Neural progenitor cell (in vitro differentiated cells): ENCODE measurements around the gene GRIN2A. TPM values are rescaled to one million over a fixed set of nuclear protein-coding genes. Genes with fewer than 3 reads are reported as not detected.

ENCODE experiments used
- DNase-seq: peaks from one replicate; pipeline ENCODE4 v3.0.0-alpha.2; 2016; ENCODE audit warnings: low spot score
- H2AFZ ChIP-seq: fragments of 200-600 bp; sonication (generic); replicated peaks from 2 replicates; pipeline ENCODE4 v1.6.1; 2016; ENCODE audit warnings: antibody characterized with exemption
- H3F3A ChIP-seq: fragments of 200-600 bp; sonication (generic); 2 replicates; pipeline ENCODE4 v1.6.1; 2016; ENCODE audit warnings: antibody characterized with exemption, low read depth
- H3K27ac ChIP-seq: fragments of 200-600 bp; sonication (generic); 2 replicates; pipeline ENCODE4 v1.5.1; 2016; ENCODE audit warnings: mild to moderate bottlenecking
- H3K27me3 ChIP-seq: fragments of 200-600 bp; sonication (generic); 2 replicates; pipeline ENCODE4 v1.6.1; 2016; ENCODE audit warnings: mild to moderate bottlenecking, moderate library complexity
- H3K36me3 ChIP-seq: fragments of 200-600 bp; sonication (generic); 2 replicates; pipeline ENCODE4 v1.5.1; 2016
- H3K4me1 ChIP-seq: fragments of 200-600 bp; sonication (generic); 2 replicates; pipeline ENCODE4 v1.6.1; 2016; ENCODE audit warnings: mixed run types
- H3K4me2 ChIP-seq: fragments of 200-600 bp; sonication (generic); 2 replicates; pipeline ENCODE4 v1.6.1; 2016
- H3K4me3 ChIP-seq: fragments of 200-600 bp; sonication (generic); 2 replicates; pipeline ENCODE4 v1.5.1; 2016
- H3K79me2 ChIP-seq: fragments of 200-600 bp; sonication (generic); 2 replicates; pipeline ENCODE4 v1.6.1; 2016; ENCODE audit warnings: low read depth
- H3K9ac ChIP-seq: fragments of 200-600 bp; sonication (generic); 2 replicates; pipeline ENCODE4 v1.6.1; 2016
- H3K9me3 ChIP-seq: fragments of 200-600 bp; sonication (generic); 2 replicates; pipeline ENCODE4 v1.5.1; 2016; ENCODE audit warnings: low read depth
- H4K20me1 ChIP-seq: fragments of 200-600 bp; sonication (generic); 2 replicates; pipeline ENCODE4 v1.6.1; 2016; ENCODE audit warnings: low read depth
- H3K27ac Mint-ChIP-seq: 3 replicates; pipeline ENCODE4 v1.8.0; 2021; ENCODE audit warnings: mixed read lengths
- H3K27me3 Mint-ChIP-seq: 2 replicates; pipeline ENCODE4 v1.8.0; 2022; ENCODE audit warnings: low read depth, mild to moderate bottlenecking, inconsistent platforms, moderate library complexity, mixed read lengths; ENCODE audit not compliant: insufficient read depth
- H3K36me3 Mint-ChIP-seq: 3 replicates; pipeline ENCODE4 v1.8.0; 2021; ENCODE audit warnings: mixed read lengths
- H3K4me1 Mint-ChIP-seq: 3 replicates; pipeline ENCODE4 v1.8.0; 2021; ENCODE audit warnings: mixed read lengths
- H3K4me3 Mint-ChIP-seq: 3 replicates; pipeline ENCODE4 v1.8.0; 2021; ENCODE audit warnings: mild to moderate bottlenecking, moderate library complexity, mixed read lengths
- H3K9me3 Mint-ChIP-seq: 3 replicates; pipeline ENCODE4 v1.8.0; 2020; ENCODE audit warnings: mixed read lengths
- CTCF ChIP-seq: fragments of 200-600 bp; sonication (generic); IDR thresholded peaks from 2 replicates; pipeline ENCODE4 v1.5.1; 2017; ENCODE audit warnings: antibody characterized with exemption, mild to moderate bottlenecking
- EZH2 ChIP-seq: fragments of 200-600 bp; sonication (generic); IDR thresholded peaks from 2 replicates; pipeline ENCODE4 v1.6.1; 2017; ENCODE audit warnings: antibody characterized with exemption, mild to moderate bottlenecking, moderate library complexity
- EZH2phosphoT487 ChIP-seq: fragments of 200-600 bp; sonication (generic); IDR thresholded peaks from 2 replicates; pipeline ENCODE4 v1.6.1; 2017; ENCODE audit warnings: antibody characterized with exemption
- total RNA-seq: library from RNA; depleted of rRNA; stranded (reverse); fragments of >200 nt; gene quantifications from 2 replicates; pipeline ENCODE4 v1.2.3, GENCODE V29; 2015; ENCODE audit warnings: low replicate concordance

GRIN2A gene
- total RNA-seq, 1 donor from 2014 or later = 1.6 TPM

- no peak overlapping the region for H2AFZ ChIP-seq
- no peaks in the 10 kb centered on the region for H3K36me3 Mint-ChIP-seq
- H3F3A ChIP-seq = peaks cover 6% of the 10 kb centered on the region
- no peaks in the 10 kb centered on the region for H3K4me1 Mint-ChIP-seq
- no peaks in the 10 kb centered on the region for H3K9me3 ChIP-seq
- no peak overlapping the region for H3K4me3 ChIP-seq
- no peaks in the 10 kb centered on the region for H3K27me3 Mint-ChIP-seq
- no peaks in the 10 kb centered on the region for H3K27me3 ChIP-seq
- H3K4me1 ChIP-seq = no peaks in the 10 kb centered on the region
- no peak overlapping the region for H3K4me2 ChIP-seq
- no peak for TF ChIP-seq EZH2
- no peak for TF ChIP-seq CTCF
- no peak for TF ChIP-seq EZH2phosphoT487
- H3K27ac ChIP-seq = no peak overlapping the region
- H3K79me2 ChIP-seq = no peaks in the 10 kb centered on the region
- no peak overlapping the region for H3K4me3 Mint-ChIP-seq
- no peak for DNase-seq
- no peaks in the 10 kb centered on the region for H3K36me3 ChIP-seq
- H4K20me1 ChIP-seq = no peaks in the 10 kb centered on the region
- no peak overlapping the region for H3K27ac Mint-ChIP-seq
- H3K9me3 Mint-ChIP-seq = no peaks in the 10 kb centered on the region
- H3K9ac ChIP-seq = no peak overlapping the region
Observed at GRCh38 chr16:9741776-9742175, 440.5 kb downstream of the GRIN2A start.

GRCh38 chr16:9739301-9739700, 442.9 kb downstream of the GRIN2A start:
- no peak for DNase-seq
- Mint-ChIP-seq H3K4me3 (no peak overlapping the region), H3K4me1 (no peaks in the 10 kb centered on the region), H3K27ac (no peak overlapping the region), H3K27me3 (no peaks in the 10 kb centered on the region), H3K9me3 (no peaks in the 10 kb centered on the region), H3K36me3 (no peaks in the 10 kb centered on the region)
- H4K20me1 ChIP-seq = no peaks in the 10 kb centered on the region
- no peak overlapping the region for H3K9ac ChIP-seq
- TF ChIP-seq EZH2 (no peak), EZH2phosphoT487 (no peak), CTCF (no peak)
- no peak overlapping the region for H3K27ac ChIP-seq
- H3K79me2 ChIP-seq = no peaks in the 10 kb centered on the region
- no peaks in the 10 kb centered on the region for H3K9me3 ChIP-seq
- no peaks in the 10 kb centered on the region for H3K36me3 ChIP-seq
- H3K27me3 ChIP-seq = no peaks in the 10 kb centered on the region
- peaks cover 5% of the 10 kb centered on the region for H3K4me1 ChIP-seq
- H3K4me2 ChIP-seq = no peak overlapping the region
- no peak overlapping the region for H3K4me3 ChIP-seq
- no peak overlapping the region for H2AFZ ChIP-seq
- H3F3A ChIP-seq = no peaks in the 10 kb centered on the region

DNA sequence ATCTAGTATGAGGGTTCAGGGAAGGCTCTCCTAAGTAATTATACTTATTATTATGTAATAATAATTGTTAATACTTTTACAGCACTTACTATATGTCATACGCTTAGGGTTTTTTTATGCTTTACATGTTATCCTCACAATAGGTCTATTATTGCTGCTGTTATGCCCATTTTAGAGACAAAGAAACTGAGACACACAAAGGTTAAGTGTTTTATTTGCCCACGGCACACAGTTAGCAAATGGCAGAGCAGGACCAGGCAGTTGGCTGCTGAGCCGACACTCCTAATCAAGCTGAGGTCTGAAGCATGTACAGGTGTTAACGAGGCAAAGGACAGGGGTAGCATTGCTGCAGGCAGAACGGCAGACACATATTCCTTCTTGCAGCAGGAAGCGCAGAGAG, 443.5 kb downstream of the GRIN2A start:
- H3K4me1 Mint-ChIP-seq = no peaks in the 10 kb centered on the region
- Histone ChIP-seq H3K4me1 (peaks cover 7% of the 10 kb centered on the region), H3K9me3 (no peaks in the 10 kb centered on the region), H3K27me3 (no peaks in the 10 kb centered on the region), H3K36me3 (no peaks in the 10 kb centered on the region), H3K79me2 (no peaks in the 10 kb centered on the region), H2AFZ (no peak overlapping the region), H3K9ac (no peak overlapping the region), H3K27ac (no peak overlapping the region), H3K4me2 (no peak overlapping the region), H3K4me3 (no peak overlapping the region), H3F3A (no peaks in the 10 kb centered on the region), H4K20me1 (no peaks in the 10 kb centered on the region)
- H3K4me3 Mint-ChIP-seq = no peak overlapping the region
- no peaks in the 10 kb centered on the region for H3K36me3 Mint-ChIP-seq
- no peaks in the 10 kb centered on the region for H3K27me3 Mint-ChIP-seq
- no peak overlapping the region for H3K27ac Mint-ChIP-seq
- no peak for DNase-seq
- no peaks in the 10 kb centered on the region for H3K9me3 Mint-ChIP-seq
- TF ChIP-seq EZH2phosphoT487 = no peak
- no peak for TF ChIP-seq CTCF
- no peak for TF ChIP-seq EZH2

DNA sequence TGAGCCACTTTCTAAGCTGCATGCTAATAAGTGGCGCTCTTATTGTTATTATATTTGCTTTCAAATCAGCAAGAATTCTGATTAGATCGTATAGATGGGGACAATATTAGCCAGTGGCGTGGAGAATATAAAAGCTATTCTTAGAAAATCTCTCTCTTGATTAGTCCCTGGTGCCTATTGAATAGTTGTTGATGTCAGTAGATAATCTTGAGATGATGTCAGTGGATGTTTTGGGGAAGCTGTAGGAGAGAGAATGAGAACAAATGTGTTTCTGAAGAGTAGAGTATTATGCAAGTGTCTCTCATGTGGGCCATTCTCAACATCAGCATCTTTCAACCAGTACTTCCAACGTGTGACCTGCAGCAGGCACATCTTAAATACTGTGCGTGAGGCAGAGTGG, 445.7 kb downstream of the GRIN2A start:
- H3K9ac ChIP-seq = no peak overlapping the region
- H3K4me1 ChIP-seq = peaks cover 7% of the 10 kb centered on the region
- Mint-ChIP-seq H3K4me1 (no peaks in the 10 kb centered on the region), H3K27me3 (no peaks in the 10 kb centered on the region), H3K4me3 (no peak overlapping the region), H3K27ac (no peak overlapping the region), H3K9me3 (no peaks in the 10 kb centered on the region), H3K36me3 (no peaks in the 10 kb centered on the region)
- no peak overlapping the region for H3K27ac ChIP-seq
- H3K27me3 ChIP-seq = no peaks in the 10 kb centered on the region
- TF ChIP-seq EZH2phosphoT487 (no peak), CTCF (no peak), EZH2 (no peak)
- H3K4me3 ChIP-seq = no peak overlapping the region
- no peaks in the 10 kb centered on the region for H3K36me3 ChIP-seq
- no peaks in the 10 kb centered on the region for H3K79me2 ChIP-seq
- H3K9me3 ChIP-seq = no peaks in the 10 kb centered on the region
- DNase-seq = no peak
- H3K4me2 ChIP-seq = no peak overlapping the region
- H2AFZ ChIP-seq = no peak overlapping the region
- H3F3A ChIP-seq = no peaks in the 10 kb centered on the region
- H4K20me1 ChIP-seq = no peaks in the 10 kb centered on the region
